Stomach (tissue), 4 donors: ENCODE measurements around the gene DNAAF9.

Source experiments
- EP300 ChIP-seq: sonication (generic); formaldehyde crosslinking; IDR thresholded peaks from one replicate; pipeline ENCODE4 v1.6.1; 2017; ENCODE audit warnings: antibody characterized with exemption
- POLR2A ChIP-seq, 4 donors: fragments of 450-650 bp; IDR thresholded peaks; one replicate each; pipeline ENCODE4 v1.6.1; 2016; ENCODE audit warnings: antibody characterized with exemption in 4 of 4, control low read depth in 2 of 4, mild to moderate bottlenecking in 1 of 4, moderate library complexity in 1 of 4
- POLR2AphosphoS5 ChIP-seq, 3 donors: sonication (generic); formaldehyde crosslinking; IDR thresholded peaks; one replicate each; pipeline ENCODE4 v1.6.1; 2016; ENCODE audit warnings: antibody characterized with exemption in 3 of 3
- TF ChIP-seq, protein P1 (sequence below), 7 experiments: fragments of 450-650 bp in 4 of 7; fragments of 200-600 bp in 3 of 7; sonication (generic) in 3 of 7; IDR thresholded peaks; one replicate each; pipeline ENCODE4 v1.5.1; 2016 to 2019; ENCODE audit warnings: antibody characterized with exemption in 7 of 7, control low read depth in 2 of 7, mild to moderate bottlenecking in 1 of 7

DNA sequence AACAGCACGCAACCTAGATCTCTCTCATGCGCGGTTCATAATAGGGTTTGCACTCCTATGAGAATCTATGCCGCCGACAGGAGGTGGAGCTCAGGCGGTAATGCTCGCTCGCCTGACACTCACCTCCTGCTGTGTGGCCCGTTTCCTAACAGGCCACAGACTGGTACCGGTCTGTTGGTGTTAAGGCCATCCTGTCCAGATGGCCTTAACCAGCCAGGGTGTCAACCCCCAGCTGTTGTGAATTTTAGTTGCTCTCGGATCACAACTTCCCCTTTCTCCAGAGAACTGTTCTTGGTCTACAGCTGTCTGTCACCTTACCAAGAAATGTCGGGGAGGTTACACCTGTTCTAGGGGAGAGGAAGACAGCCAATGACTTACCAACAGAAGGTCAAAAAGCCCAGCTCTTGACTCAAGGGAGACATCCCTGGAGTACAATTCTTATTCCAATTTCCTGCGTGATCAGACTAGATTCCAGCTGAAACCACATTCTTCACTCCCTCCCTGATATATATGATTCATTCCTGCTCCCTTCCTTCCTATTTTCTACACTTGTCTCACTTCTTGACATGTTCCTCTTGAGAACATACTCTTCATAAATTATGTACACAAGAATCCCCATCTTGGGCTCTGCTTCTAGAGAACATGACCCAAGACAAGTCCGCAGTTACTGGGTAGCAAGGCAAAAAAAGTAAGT lies 23.1 kb upstream of the DNAAF9 start:
- no peak for TF ChIP-seq EP300
- TF ChIP-seq, protein P1, sequence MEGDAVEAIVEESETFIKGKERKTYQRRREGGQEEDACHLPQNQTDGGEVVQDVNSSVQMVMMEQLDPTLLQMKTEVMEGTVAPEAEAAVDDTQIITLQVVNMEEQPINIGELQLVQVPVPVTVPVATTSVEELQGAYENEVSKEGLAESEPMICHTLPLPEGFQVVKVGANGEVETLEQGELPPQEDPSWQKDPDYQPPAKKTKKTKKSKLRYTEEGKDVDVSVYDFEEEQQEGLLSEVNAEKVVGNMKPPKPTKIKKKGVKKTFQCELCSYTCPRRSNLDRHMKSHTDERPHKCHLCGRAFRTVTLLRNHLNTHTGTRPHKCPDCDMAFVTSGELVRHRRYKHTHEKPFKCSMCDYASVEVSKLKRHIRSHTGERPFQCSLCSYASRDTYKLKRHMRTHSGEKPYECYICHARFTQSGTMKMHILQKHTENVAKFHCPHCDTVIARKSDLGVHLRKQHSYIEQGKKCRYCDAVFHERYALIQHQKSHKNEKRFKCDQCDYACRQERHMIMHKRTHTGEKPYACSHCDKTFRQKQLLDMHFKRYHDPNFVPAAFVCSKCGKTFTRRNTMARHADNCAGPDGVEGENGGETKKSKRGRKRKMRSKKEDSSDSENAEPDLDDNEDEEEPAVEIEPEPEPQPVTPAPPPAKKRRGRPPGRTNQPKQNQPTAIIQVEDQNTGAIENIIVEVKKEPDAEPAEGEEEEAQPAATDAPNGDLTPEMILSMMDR (IDR thresholded peaks at IDR 0.05): no peak
- no peak for TF ChIP-seq POLR2A (IDR thresholded peaks at IDR 0.05)
- no peak for TF ChIP-seq POLR2AphosphoS5 (IDR thresholded peaks at IDR 0.05)
